ENCODE measurements around the gene DPM3.
"Not testable (repeated sequence)": the region's sequence is repeated elsewhere in the genome, so short reads cannot be mapped to it uniquely, and the experiment has no call there.

The DPM3 gene

GRCh38 chr1:155166051-155166470 is 25.7 kb upstream of the DPM3 start:
- TF ChIP-seq CTCF (IDR thresholded peaks at IDR 0.05; ENCODE audit: low read depth, low read length, missing control alignments), result no peak
- DNase-seq (ENCODE audit: extremely low read depth, low read depth), result no peak
- H3K4me3 ChIP-seq (replicated peaks; ENCODE audit: low read depth, low read length), result no peak overlapping the region

GRCh38 chr1:155164625-155165024 is 24.3 kb upstream of the DPM3 start:
- not testable (repeated sequence) for DNase-seq (ENCODE audit: extremely low read depth, low read depth); H3K4me3 ChIP-seq (replicated peaks; ENCODE audit: low read depth, low read length)

- DNase-seq (ENCODE audit: extremely low read depth, low read depth), result not testable (repeated sequence)
Observed at GRCh38 chr1:155163785-155164184, 23.5 kb upstream of the DPM3 start.

GRCh38 chr1:155162631-155163030 is 22.3 kb upstream of the DPM3 start:
- H3K4me3 ChIP-seq (replicated peaks; ENCODE audit: low read depth, low read length); DNase-seq (ENCODE audit: extremely low read depth, low read depth): not testable (repeated sequence)

More at GRCh38 chr1:155163785-155164184, 23.5 kb upstream of the DPM3 start:
- H3K4me3 ChIP-seq (replicated peaks; ENCODE audit: low read depth, low read length), result not testable (repeated sequence)

- TF ChIP-seq CTCF (IDR thresholded peaks at IDR 0.05; ENCODE audit: low read depth, low read length, missing control alignments), result no peak
- no peak overlapping the region for H3K4me3 ChIP-seq (replicated peaks; ENCODE audit: low read depth, low read length)
- no peak for DNase-seq (ENCODE audit: extremely low read depth, low read depth)
Observed at GRCh38 chr1:155160128-155160527, 19.8 kb upstream of the DPM3 start.

GRCh38 chr1:155158991-155159390 is 18.7 kb upstream of the DPM3 start:
- TF ChIP-seq CTCF (IDR thresholded peaks at IDR 0.05; ENCODE audit: low read depth, low read length, missing control alignments), result no peak
- no peak overlapping the region for H3K4me3 ChIP-seq (replicated peaks; ENCODE audit: low read depth, low read length)
- DNase-seq (ENCODE audit: extremely low read depth, low read depth), result no peak

GRCh38 chr1:155155996-155156643 is 15.8 kb upstream of the DPM3 start:
- not testable (repeated sequence) for DNase-seq (ENCODE audit: extremely low read depth, low read depth); H3K4me3 ChIP-seq (replicated peaks; ENCODE audit: low read depth, low read length)

- TF ChIP-seq CTCF (IDR thresholded peaks at IDR 0.05; ENCODE audit: low read depth, low read length, missing control alignments), result peak; percentile 3
- no peak for DNase-seq (ENCODE audit: extremely low read depth, low read depth)
- no peak overlapping the region for H3K4me3 ChIP-seq (replicated peaks; ENCODE audit: low read depth, low read length)
Observed at GRCh38 chr1:155145491-155145890, 5.2 kb upstream of the DPM3 start.

GRCh38 chr1:155141749-155142148 is 1.4 kb upstream of the DPM3 start:
- TF ChIP-seq CTCF (IDR thresholded peaks at IDR 0.05; ENCODE audit: low read depth, low read length, missing control alignments), result no peak
- DNase-seq (ENCODE audit: extremely low read depth, low read depth), result no peak
- no peak overlapping the region for H3K4me3 ChIP-seq (replicated peaks; ENCODE audit: low read depth, low read length)

Data from HFF-Myc (cell line).